ENCODE results near the gene GAGE12C. TPM values are rescaled to one million over a fixed set of nuclear protein-coding genes. Genes with fewer than 3 reads are reported as not detected.

GAGE12C gene

Small RNAs within 50 kb of the gene (small RNA-seq; reads per million reads assigned to genes)
- gene GAGE12B (ENCODE audit: insufficient read depth) = not detected
